Neural cell (in vitro differentiated cells): ENCODE data around the gene RIMKLB. TPM values are rescaled to one million over a fixed set of nuclear protein-coding genes. Genes with fewer than 3 reads are reported as not detected.

Experiments
- H2AFZ ChIP-seq: fragments of 200-600, 300-800 bp; sonication (generic), shearing (Covaris generic); 2 replicates; pipeline ENCODE4 v1.6.0; 2014; ENCODE audit warnings: low read depth, mild to moderate bottlenecking, antibody characterized with exemption, low read length, moderate library complexity
- H3F3A ChIP-seq: fragments of 200-600 bp; shearing (Covaris generic); 2 replicates; pipeline ENCODE4 v1.6.1; 2016; ENCODE audit warnings: mild to moderate bottlenecking, moderate library complexity, mixed read lengths, antibody characterized with exemption, low read length; ENCODE audit not compliant: insufficient read depth, poor library complexity, severe bottlenecking
- H3K27ac ChIP-seq: fragments of 200-600, 300-800 bp; sonication (generic), shearing (Covaris generic); 2 replicates; pipeline ENCODE4 v1.5.1; 2014; ENCODE audit warnings: mild to moderate bottlenecking, low read length, moderate library complexity
- H3K27me3 ChIP-seq: fragments of 300-800, 200-600 bp; sonication (generic), shearing (Covaris generic); 2 replicates; pipeline ENCODE4 v1.6.0; 2014; ENCODE audit warnings: mild to moderate bottlenecking, low read depth, low read length, moderate library complexity; ENCODE audit not compliant: insufficient read depth
- H3K36me3 ChIP-seq: fragments of 300-800, 200-600 bp; sonication (generic), shearing (Covaris generic); 2 replicates; pipeline ENCODE4 v1.5.1; 2014; ENCODE audit warnings: mild to moderate bottlenecking, antibody characterized with exemption, low read length, moderate library complexity; ENCODE audit not compliant: insufficient read depth
- H3K4me2 ChIP-seq: fragments of 300-800, 200-600 bp; sonication (generic), shearing (Covaris generic); 2 replicates; pipeline ENCODE4 v1.6.0; 2014; ENCODE audit warnings: mild to moderate bottlenecking, low read length
- H3K4me3 ChIP-seq: fragments of 300-800, 200-600 bp; sonication (generic), shearing (Covaris generic); 2 replicates; pipeline ENCODE4 v1.5.1; 2014; ENCODE audit warnings: mild to moderate bottlenecking, low read length, moderate library complexity
- H3K79me2 ChIP-seq: fragments of 200-600 bp; shearing (Covaris generic); replicated peaks from 2 replicates; pipeline ENCODE4 v1.6.0; 2014; ENCODE audit warnings: mild to moderate bottlenecking, low read length, moderate library complexity; ENCODE audit not compliant: insufficient read depth
- H3K9ac ChIP-seq: fragments of 300-800, 200-600 bp; sonication (generic), shearing (Covaris generic); 2 replicates; pipeline ENCODE4 v1.6.1; 2016; ENCODE audit warnings: mild to moderate bottlenecking, low read length, mixed read lengths
- H3K9me2 ChIP-seq: fragments of 200-600 bp; shearing (Covaris generic); 2 replicates; pipeline ENCODE4 v1.6.1; 2016; ENCODE audit warnings: mild to moderate bottlenecking, low read length, mixed read lengths; ENCODE audit not compliant: insufficient read depth
- H3K9me3 ChIP-seq: fragments of 200-600, 300-800 bp; sonication (generic), shearing (Covaris generic); 2 replicates; pipeline ENCODE4 v1.6.1; 2016; ENCODE audit warnings: mild to moderate bottlenecking, mixed run types, low read length, moderate library complexity, mixed read lengths
- H4K20me1 ChIP-seq: fragments of 200-600 bp; shearing (Covaris generic); 2 replicates; pipeline ENCODE4 v1.6.1; 2016; ENCODE audit warnings: mild to moderate bottlenecking, mixed run types; ENCODE audit not compliant: insufficient read depth
- EP300 ChIP-seq: fragments of 450-650 bp; conservative IDR thresholded peaks from 2 replicates; pipeline ENCODE4 v1.6.1; 2014; ENCODE audit warnings: antibody characterized with exemption, mild to moderate bottlenecking, moderate library complexity; ENCODE audit not compliant: poor library complexity, severe bottlenecking
- EZH2 ChIP-seq: fragments of 200-600, 300-800 bp; shearing (Covaris generic), sonication (generic); IDR thresholded peaks from 2 replicates; pipeline ENCODE4 v1.6.1; 2014; ENCODE audit warnings: antibody characterized with exemption, low read length, borderline replicate concordance, mild to moderate bottlenecking; ENCODE audit not compliant: insufficient read depth, poor library complexity, severe bottlenecking
- MXI1 ChIP-seq: fragments of 450-650 bp; conservative IDR thresholded peaks from 2 replicates; pipeline ENCODE4 v1.6.1; 2014; ENCODE audit warnings: antibody characterized with exemption, mild to moderate bottlenecking; ENCODE audit not compliant: poor library complexity, severe bottlenecking
- POLR2AphosphoS5 ChIP-seq: IDR thresholded peaks from 2 replicates; pipeline ENCODE4 v1.6.1; 2012
- RAD21 ChIP-seq: fragments of 450-650 bp; conservative IDR thresholded peaks from 2 replicates; pipeline ENCODE4 v1.6.1; 2014; ENCODE audit warnings: antibody characterized with exemption, mild to moderate bottlenecking, moderate library complexity
- SMC3 ChIP-seq: fragments of 450-650 bp; conservative IDR thresholded peaks from 2 replicates; pipeline ENCODE4 v1.6.1; 2014; ENCODE audit warnings: antibody characterized with exemption, mild to moderate bottlenecking, moderate library complexity; ENCODE audit not compliant: poor library complexity
- TAF1 ChIP-seq: IDR thresholded peaks from 2 replicates; pipeline ENCODE4 v1.6.1; 2012; ENCODE audit warnings: low read depth
- polyA plus RNA-seq: library from polyadenylated mRNA; depleted of rRNA; stranded (reverse); fragments of >200 nt; gene quantifications from 2 replicates; pipeline ENCODE4 v1.2.3, GENCODE V29; 2014
- TF ChIP-seq, protein P1 (sequence below): fragments of 450-650 bp; IDR thresholded peaks from 2 replicates; pipeline ENCODE4 v1.5.1; 2014; ENCODE audit warnings: antibody characterized with exemption, mild to moderate bottlenecking, moderate library complexity; ENCODE audit not compliant: poor library complexity, severe bottlenecking
- TF ChIP-seq, protein P2 (sequence below): IDR thresholded peaks from 2 replicates; pipeline ENCODE4 v1.6.1; 2012; ENCODE audit warnings: borderline replicate concordance

The RIMKLB gene
- polyA plus RNA-seq, 1 donor from 2014 or later, result 393 TPM

DNA sequence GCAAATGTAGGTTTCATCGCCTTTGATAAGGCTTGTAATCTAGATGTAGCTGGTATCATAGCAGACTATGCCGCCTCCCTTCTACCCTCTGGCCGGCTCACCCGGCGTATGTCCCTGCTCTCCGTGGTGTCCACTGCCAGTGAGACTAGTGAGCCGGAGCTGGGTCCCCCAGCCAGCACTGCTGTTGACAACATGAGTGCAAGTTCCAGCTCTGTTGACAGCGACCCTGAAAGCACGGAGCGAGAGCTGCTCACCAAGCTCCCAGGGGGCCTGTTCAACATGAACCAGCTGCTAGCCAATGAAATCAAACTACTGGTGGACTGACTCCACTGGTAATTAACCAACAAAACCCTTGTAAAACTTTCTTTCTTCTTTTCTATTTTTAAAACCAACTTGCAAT is 75.7 kb downstream of the RIMKLB start:
- H3K4me2 ChIP-seq, result no peak overlapping the region
- peaks cover 4% of the 10 kb centered on the region for H3K79me2 ChIP-seq
- H3K9me3 ChIP-seq, result no peaks in the 10 kb centered on the region
- H3K9ac ChIP-seq, result no peak overlapping the region
- no peaks in the 10 kb centered on the region for H4K20me1 ChIP-seq
- no peaks in the 10 kb centered on the region for H3F3A ChIP-seq
- peaks cover 3% of the 10 kb centered on the region for H3K36me3 ChIP-seq
- no peak overlapping the region for H2AFZ ChIP-seq
- TF ChIP-seq POLR2AphosphoS5, result no peak
- no peak for TF ChIP-seq MXI1
- no peak for TF ChIP-seq EP300
- TF ChIP-seq EZH2, result no peak
- TF ChIP-seq, protein P1, sequence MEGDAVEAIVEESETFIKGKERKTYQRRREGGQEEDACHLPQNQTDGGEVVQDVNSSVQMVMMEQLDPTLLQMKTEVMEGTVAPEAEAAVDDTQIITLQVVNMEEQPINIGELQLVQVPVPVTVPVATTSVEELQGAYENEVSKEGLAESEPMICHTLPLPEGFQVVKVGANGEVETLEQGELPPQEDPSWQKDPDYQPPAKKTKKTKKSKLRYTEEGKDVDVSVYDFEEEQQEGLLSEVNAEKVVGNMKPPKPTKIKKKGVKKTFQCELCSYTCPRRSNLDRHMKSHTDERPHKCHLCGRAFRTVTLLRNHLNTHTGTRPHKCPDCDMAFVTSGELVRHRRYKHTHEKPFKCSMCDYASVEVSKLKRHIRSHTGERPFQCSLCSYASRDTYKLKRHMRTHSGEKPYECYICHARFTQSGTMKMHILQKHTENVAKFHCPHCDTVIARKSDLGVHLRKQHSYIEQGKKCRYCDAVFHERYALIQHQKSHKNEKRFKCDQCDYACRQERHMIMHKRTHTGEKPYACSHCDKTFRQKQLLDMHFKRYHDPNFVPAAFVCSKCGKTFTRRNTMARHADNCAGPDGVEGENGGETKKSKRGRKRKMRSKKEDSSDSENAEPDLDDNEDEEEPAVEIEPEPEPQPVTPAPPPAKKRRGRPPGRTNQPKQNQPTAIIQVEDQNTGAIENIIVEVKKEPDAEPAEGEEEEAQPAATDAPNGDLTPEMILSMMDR, result no peak
- TF ChIP-seq, protein P2, sequence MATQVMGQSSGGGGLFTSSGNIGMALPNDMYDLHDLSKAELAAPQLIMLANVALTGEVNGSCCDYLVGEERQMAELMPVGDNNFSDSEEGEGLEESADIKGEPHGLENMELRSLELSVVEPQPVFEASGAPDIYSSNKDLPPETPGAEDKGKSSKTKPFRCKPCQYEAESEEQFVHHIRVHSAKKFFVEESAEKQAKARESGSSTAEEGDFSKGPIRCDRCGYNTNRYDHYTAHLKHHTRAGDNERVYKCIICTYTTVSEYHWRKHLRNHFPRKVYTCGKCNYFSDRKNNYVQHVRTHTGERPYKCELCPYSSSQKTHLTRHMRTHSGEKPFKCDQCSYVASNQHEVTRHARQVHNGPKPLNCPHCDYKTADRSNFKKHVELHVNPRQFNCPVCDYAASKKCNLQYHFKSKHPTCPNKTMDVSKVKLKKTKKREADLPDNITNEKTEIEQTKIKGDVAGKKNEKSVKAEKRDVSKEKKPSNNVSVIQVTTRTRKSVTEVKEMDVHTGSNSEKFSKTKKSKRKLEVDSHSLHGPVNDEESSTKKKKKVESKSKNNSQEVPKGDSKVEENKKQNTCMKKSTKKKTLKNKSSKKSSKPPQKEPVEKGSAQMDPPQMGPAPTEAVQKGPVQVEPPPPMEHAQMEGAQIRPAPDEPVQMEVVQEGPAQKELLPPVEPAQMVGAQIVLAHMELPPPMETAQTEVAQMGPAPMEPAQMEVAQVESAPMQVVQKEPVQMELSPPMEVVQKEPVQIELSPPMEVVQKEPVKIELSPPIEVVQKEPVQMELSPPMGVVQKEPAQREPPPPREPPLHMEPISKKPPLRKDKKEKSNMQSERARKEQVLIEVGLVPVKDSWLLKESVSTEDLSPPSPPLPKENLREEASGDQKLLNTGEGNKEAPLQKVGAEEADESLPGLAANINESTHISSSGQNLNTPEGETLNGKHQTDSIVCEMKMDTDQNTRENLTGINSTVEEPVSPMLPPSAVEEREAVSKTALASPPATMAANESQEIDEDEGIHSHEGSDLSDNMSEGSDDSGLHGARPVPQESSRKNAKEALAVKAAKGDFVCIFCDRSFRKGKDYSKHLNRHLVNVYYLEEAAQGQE, result no peak
- no peak for TF ChIP-seq SMC3
- no peak for TF ChIP-seq RAD21
- no peak for TF ChIP-seq TAF1
- no peaks in the 10 kb centered on the region for H3K9me2 ChIP-seq
- H3K4me3 ChIP-seq, result no peak overlapping the region
- H3K27ac ChIP-seq, result no peak overlapping the region
- H3K27me3 ChIP-seq, result no peaks in the 10 kb centered on the region

- Histone ChIP-seq H3K4me3 (no peak overlapping the region), H4K20me1 (no peaks in the 10 kb centered on the region), H3K36me3 (peaks cover 14% of the 10 kb centered on the region), H3K27me3 (no peaks in the 10 kb centered on the region), H3F3A (no peaks in the 10 kb centered on the region), H2AFZ (no peak overlapping the region), H3K9me2 (no peaks in the 10 kb centered on the region), H3K4me2 (no peak overlapping the region), H3K9ac (no peak overlapping the region), H3K27ac (no peak overlapping the region), H3K9me3 (no peaks in the 10 kb centered on the region), H3K79me2 (no peaks in the 10 kb centered on the region)
- TF ChIP-seq SMC3 (no peak), POLR2AphosphoS5 (no peak), RAD21 (no peak), MXI1 (no peak), EZH2 (no peak), TAF1 (no peak), EP300 (no peak)
- TF ChIP-seq, protein P2, result no peak
- TF ChIP-seq, protein P1, result no peak
Observed at GRCh38 chr12:8779281-8779680, 81.5 kb downstream of the RIMKLB start.
